ENCODE results near the gene ALDH1L1.

The ALDH1L1 gene

DNA sequence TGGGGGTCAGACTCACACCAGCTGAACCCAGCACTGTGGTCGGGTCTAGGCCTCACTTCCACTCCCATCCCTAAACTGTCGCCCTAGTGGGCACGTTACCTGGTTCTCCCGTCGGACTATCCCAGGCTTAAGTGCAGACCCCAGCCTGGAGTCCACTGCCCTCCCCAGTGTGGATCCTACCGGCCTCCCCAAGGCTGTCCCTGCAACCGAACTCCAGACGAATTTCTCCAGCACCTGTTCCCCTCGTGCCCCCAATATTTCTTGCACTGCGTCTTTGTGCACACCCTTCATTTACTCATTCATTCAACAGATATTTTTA lies 122.9 kb downstream of the ALDH1L1 start:
- no peak for DNase-seq (ENCODE audit: low read depth)
- no peak overlapping the region for H3K4me3 ChIP-seq (ENCODE audit: low read depth, low read length)
- TF ChIP-seq, protein P1, sequence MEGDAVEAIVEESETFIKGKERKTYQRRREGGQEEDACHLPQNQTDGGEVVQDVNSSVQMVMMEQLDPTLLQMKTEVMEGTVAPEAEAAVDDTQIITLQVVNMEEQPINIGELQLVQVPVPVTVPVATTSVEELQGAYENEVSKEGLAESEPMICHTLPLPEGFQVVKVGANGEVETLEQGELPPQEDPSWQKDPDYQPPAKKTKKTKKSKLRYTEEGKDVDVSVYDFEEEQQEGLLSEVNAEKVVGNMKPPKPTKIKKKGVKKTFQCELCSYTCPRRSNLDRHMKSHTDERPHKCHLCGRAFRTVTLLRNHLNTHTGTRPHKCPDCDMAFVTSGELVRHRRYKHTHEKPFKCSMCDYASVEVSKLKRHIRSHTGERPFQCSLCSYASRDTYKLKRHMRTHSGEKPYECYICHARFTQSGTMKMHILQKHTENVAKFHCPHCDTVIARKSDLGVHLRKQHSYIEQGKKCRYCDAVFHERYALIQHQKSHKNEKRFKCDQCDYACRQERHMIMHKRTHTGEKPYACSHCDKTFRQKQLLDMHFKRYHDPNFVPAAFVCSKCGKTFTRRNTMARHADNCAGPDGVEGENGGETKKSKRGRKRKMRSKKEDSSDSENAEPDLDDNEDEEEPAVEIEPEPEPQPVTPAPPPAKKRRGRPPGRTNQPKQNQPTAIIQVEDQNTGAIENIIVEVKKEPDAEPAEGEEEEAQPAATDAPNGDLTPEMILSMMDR (IDR thresholded peaks at IDR 0.05; ENCODE audit: control insufficient read depth, extremely low read depth, insufficient read depth), result no peak

DNA sequence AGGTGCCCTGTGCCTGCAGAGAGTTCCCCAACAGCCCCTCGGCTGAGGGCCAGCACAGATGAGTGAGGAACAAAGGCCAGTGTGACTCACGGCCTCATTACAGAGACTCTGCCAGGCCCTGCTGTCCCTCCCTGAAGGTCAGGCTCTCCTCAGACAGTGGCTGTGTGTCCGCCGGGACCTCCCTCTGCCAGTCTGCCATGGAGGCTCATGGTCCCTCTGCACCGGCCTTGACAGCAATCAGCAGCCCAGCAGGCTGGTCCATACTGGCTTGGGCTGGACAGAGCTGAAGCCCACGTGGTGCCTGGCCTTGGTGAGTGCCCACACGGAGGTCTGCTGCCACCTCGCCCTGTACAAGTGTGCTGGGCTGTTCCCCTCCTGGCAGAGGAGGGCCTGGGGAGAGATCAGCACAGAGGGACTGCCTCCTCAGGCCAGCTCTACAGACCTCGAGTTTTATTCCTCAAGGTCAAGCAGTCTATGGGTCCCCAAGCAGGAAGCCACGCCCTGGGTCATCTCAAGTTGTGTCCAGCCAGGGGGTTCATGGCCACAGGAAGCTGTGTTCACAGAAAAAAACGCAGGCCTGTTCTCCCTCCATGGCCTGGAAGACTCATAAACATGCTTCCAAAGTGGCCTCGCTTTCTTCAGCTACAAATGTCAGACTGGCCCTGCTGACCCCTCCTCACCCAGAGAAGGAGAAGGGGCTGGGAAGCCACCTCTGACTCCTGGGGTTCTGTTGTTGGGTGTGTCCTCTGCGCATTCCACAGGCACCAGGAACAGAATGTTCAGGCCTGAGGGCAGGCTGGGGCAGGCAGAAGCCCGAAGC lies 123.5 kb downstream of the ALDH1L1 start:
- no peak for DNase-seq (ENCODE audit: low read depth)
- TF ChIP-seq, protein P1 (IDR thresholded peaks at IDR 0.05; ENCODE audit: control insufficient read depth, extremely low read depth, insufficient read depth), result no peak
- no peak overlapping the region for H3K4me3 ChIP-seq (ENCODE audit: low read depth, low read length)

DNA sequence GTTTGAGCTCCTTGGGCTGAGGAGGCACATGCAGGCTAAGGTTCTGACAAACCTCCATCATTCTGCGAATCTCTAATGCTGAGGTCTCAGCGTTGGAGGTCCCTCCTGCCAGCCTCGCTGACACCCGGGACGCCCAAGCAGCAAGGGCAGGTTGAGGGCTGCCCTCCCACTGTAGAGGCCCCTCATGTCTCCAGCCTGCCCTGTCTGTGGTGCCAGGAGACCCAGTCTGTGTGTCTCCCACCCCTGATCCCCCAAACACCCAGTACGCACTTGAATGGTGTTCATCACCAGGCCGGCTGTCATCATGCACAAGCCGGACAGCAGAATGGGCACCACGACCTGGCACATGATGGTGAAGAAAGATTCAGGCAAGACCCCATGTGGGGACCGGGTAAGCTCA lies 124.3 kb downstream of the ALDH1L1 start:
- TF ChIP-seq, protein P1 (IDR thresholded peaks at IDR 0.05; ENCODE audit: control insufficient read depth, extremely low read depth, insufficient read depth), result no peak
- DNase-seq (ENCODE audit: low read depth), result no peak
- no peak overlapping the region for H3K4me3 ChIP-seq (ENCODE audit: low read depth, low read length)

DNA sequence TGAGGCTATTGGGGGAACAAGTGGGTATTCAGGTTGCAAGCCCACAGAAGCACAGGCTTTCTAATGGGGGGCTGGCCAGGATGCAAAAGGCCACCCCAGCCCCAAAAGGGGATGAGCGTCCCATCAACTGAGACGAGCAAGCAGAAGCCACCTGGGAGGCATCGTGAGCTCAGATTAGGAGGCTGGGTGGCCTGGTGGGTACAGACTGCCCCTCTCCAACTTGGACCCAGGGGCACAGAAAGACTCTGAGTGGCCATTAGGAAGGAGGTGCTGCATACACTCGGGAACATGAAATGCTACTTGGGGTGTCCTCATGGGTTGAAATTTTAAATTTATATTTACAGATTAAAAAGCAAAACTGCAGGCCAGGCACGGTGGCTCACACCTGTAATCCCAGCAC lies 125.5 kb downstream of the ALDH1L1 start:
- no peak for DNase-seq (ENCODE audit: low read depth)
- TF ChIP-seq, protein P1 (IDR thresholded peaks at IDR 0.05; ENCODE audit: control insufficient read depth, extremely low read depth, insufficient read depth), result no peak
- no peak overlapping the region for H3K4me3 ChIP-seq (ENCODE audit: low read depth, low read length)

DNA sequence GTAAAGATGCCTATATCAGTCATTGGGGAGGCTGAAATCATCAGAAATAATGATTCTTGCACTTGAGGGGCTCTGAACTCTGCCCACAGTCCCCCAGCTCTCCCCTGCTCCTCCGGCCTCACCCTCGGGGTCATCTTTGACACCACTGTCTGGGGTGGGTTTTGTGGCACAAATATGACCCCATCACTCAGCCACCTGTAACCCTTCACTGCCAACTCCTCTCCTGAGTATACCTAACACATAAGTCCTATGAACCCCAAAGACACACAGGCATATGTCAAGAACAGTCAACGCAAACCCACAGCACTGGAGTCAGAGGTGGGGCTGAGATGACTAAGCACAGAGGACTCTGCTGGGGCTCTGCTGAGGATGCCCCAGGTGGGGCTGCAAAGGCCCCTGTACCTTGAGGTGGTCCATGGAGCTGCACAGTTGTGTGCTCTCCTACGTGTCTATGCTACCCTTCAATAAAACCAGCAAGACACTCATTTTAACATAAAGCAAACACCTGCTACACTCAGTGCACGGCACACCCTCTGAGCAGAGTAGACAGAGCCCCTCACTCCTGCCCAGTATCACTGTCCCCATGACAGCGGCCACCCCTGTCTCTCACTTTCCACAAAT lies 126.3 kb downstream of the ALDH1L1 start:
- TF ChIP-seq, protein P1 (IDR thresholded peaks at IDR 0.05; ENCODE audit: control insufficient read depth, extremely low read depth, insufficient read depth), result no peak
- H3K4me3 ChIP-seq (ENCODE audit: low read depth, low read length), result no peak overlapping the region
- DNase-seq (ENCODE audit: low read depth), result no peak

Measured in LNCaP clone FGC (cell line).